ENCODE data around the gene RABGAP1L.

DNA sequence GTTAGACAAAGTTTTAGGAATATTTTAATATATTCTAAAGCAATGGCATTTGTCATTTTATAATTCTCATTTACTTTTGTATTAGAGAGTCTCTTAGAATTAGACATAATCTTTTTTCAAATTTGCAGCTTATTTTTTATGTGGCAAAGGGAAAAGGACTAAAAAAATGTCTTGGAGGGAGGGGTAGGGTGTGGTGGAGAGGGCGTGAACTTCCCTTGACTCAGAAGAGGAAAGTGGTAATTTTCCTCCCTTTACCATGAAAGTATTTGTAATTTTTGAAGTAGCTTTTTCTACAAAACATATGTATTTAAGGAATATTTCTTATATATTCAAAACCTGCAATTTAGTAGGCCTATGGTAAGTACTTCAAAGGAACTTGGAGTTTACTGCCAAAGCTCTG is 6.9 kb upstream of the RABGAP1L start:
- TF ChIP-seq, protein P1, sequence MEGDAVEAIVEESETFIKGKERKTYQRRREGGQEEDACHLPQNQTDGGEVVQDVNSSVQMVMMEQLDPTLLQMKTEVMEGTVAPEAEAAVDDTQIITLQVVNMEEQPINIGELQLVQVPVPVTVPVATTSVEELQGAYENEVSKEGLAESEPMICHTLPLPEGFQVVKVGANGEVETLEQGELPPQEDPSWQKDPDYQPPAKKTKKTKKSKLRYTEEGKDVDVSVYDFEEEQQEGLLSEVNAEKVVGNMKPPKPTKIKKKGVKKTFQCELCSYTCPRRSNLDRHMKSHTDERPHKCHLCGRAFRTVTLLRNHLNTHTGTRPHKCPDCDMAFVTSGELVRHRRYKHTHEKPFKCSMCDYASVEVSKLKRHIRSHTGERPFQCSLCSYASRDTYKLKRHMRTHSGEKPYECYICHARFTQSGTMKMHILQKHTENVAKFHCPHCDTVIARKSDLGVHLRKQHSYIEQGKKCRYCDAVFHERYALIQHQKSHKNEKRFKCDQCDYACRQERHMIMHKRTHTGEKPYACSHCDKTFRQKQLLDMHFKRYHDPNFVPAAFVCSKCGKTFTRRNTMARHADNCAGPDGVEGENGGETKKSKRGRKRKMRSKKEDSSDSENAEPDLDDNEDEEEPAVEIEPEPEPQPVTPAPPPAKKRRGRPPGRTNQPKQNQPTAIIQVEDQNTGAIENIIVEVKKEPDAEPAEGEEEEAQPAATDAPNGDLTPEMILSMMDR (IDR thresholded peaks at IDR 0.05; ENCODE audit: extremely low read depth in 1 of 2, insufficient read depth in 1 of 2, low read depth in 1 of 2, low read length in 2 of 2), result no peak
- TF ChIP-seq MYC (IDR thresholded peaks at IDR 0.05; ENCODE audit: low read depth, low read length), result no peak
- no peak for TF ChIP-seq FOS (IDR thresholded peaks at IDR 0.05; ENCODE audit: borderline replicate concordance, insufficient read depth, low read length)
- no peak for TF ChIP-seq POLR2A (IDR thresholded peaks at IDR 0.05; ENCODE audit: low read depth, low read length)

Measured in endothelial cell of umbilical vein (primary cell).